Skeletal muscle satellite cell (primary cell): ENCODE results near the gene TMEM183A.

Experiments used
- H3K27me3 ChIP-seq: 2 replicates; pipeline ENCODE4 v1.7.0; 2013; ENCODE audit warnings: low read length; ENCODE audit not compliant: control insufficient read depth, insufficient read depth
- H3K36me3 ChIP-seq: 2 replicates; pipeline ENCODE4 v1.7.0; 2013; ENCODE audit warnings: mild to moderate bottlenecking, control low read depth, low read length; ENCODE audit not compliant: insufficient read depth
- H3K4me1 ChIP-seq: 2 replicates; pipeline ENCODE4 v1.7.0; 2013; ENCODE audit warnings: low read length; ENCODE audit not compliant: control insufficient read depth, insufficient read depth
- H3K4me2 ChIP-seq: 2 replicates; pipeline ENCODE4 v1.7.0; 2013; ENCODE audit warnings: mild to moderate bottlenecking, low read length
- H3K4me3 ChIP-seq: 2 replicates; pipeline ENCODE4 v1.7.0; 2013; ENCODE audit warnings: low read length
- H3K9ac ChIP-seq: 2 replicates; pipeline ENCODE4 v1.7.0; 2013; ENCODE audit warnings: mild to moderate bottlenecking, low read depth, low read length, moderate library complexity
- H3K9me3 ChIP-seq: replicated peaks from 2 replicates; pipeline ENCODE4 v1.7.0; 2013; ENCODE audit warnings: mild to moderate bottlenecking, control low read depth, low read length

TMEM183A gene

DNA sequence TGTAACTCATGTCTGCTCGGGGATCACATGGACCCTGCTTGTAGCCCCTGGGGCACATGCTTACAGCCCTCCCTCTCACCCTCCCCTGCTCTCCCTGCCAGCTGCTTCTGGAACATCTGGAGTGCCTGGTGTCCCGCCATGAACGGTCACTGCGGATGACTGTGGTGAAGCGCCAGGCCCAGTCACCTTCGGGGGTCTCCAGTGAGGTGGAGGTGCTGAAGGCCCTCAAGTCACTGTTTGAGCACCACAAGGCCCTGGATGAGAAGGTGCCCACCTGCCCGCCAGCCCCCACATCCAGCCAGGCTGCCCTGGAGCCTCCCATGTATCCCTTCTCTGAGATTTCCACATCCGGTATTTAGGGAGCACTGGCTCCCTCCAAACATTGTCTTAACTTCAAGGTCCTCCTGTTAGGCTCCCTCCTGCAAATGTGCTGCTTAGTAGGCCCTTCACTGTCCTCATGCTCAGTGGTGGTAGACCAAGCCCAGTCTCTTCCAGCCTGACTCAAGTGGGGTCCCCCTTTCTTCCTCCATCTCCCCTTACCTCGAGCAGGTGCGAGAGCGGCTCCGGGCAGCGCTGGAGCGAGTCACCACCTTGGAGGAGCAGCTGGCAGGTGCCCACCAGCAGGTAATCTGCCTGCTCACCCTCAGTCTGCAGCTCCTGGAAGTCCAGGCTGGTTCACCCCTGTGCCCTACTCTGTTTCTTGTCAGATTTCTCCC lies 36.8 kb downstream of the TMEM183A start:
- H3K4me1 ChIP-seq, result peaks cover 44% of the 10 kb centered on the region
- H3K4me3 ChIP-seq, result no peak overlapping the region
- H3K36me3 ChIP-seq, result peaks cover 13% of the 10 kb centered on the region
- H3K9ac ChIP-seq, result no peak overlapping the region
- peaks cover 2% of the 10 kb centered on the region for H3K27me3 ChIP-seq
- H3K4me2 ChIP-seq, result no peak overlapping the region
- no peaks in the 10 kb centered on the region for H3K9me3 ChIP-seq

DNA sequence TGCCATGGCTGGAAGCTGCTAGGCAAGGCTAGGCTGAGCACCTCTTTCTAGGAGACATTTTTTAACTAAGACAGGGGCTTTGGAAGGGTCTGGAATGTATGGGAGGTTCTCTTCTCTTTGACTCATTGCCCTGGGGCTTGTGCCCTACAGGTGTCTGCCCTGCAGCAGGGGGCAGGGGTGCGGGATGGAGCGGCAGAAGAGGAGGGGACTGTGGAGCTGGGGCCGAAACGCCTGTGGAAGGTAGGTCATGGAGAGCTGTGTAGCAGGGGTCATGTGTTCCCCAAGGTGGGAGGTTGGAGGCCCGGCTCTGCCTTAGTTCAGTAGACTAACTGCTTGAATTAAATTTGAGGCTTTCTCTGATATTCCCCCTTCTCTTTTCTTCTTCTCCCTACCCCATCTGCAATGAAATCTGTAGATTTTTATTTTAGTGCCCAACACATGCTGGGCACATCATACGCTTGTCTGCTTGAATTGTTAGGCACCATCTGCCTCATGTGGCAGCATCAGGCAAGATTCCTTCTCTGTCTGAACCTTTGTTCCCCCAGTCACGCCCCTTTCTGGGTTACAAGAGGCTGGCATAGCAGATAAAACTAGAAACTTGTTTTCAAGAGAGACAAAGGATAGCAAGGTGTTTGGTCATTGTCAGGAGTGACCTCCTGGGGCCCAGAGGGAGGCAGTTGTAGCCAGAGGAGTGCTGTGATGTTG lies 37.5 kb downstream of the TMEM183A start:
- H3K4me2 ChIP-seq, result no peak overlapping the region
- no peaks in the 10 kb centered on the region for H3K9me3 ChIP-seq
- no peak overlapping the region for H3K4me3 ChIP-seq
- H3K9ac ChIP-seq, result no peak overlapping the region
- H3K36me3 ChIP-seq, result peaks cover 13% of the 10 kb centered on the region
- peaks cover 2% of the 10 kb centered on the region for H3K27me3 ChIP-seq
- H3K4me1 ChIP-seq, result peaks cover 39% of the 10 kb centered on the region

DNA sequence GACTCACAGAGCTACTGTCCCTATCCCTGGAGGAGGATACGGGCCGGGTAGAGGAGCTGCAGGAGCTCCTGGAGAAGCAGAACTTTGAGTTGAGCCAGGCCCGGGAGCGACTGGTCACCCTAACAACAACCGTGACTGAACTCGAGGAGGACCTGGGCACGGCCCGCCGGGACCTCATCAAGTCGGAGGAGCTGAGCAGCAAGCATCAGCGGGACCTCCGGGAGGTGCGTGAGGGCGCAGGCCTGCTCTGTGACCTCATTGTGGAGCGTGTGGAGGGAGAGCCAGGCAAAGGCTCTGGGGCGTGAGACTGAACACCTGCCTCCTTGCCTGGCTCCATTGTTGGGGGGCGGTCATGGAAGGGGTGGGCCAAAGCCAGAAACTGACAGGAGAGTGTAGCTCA lies 38.2 kb downstream of the TMEM183A start:
- Histone ChIP-seq H3K9me3 (no peaks in the 10 kb centered on the region), H3K4me2 (no peak overlapping the region), H3K36me3 (peaks cover 13% of the 10 kb centered on the region), H3K4me3 (no peak overlapping the region), H3K27me3 (no peaks in the 10 kb centered on the region), H3K9ac (no peak overlapping the region), H3K4me1 (peaks cover 37% of the 10 kb centered on the region)

- H3K4me1 ChIP-seq, result peaks cover 37% of the 10 kb centered on the region
- peaks cover 13% of the 10 kb centered on the region for H3K36me3 ChIP-seq
- H3K9me3 ChIP-seq, result no peaks in the 10 kb centered on the region
- H3K27me3 ChIP-seq, result peaks cover 3% of the 10 kb centered on the region
- no peak overlapping the region for H3K4me2 ChIP-seq
- no peak overlapping the region for H3K9ac ChIP-seq
- no peak overlapping the region for H3K4me3 ChIP-seq
Measured at GRCh38 chr1:203045821-203046594, 38.8 kb downstream of the TMEM183A start.

DNA sequence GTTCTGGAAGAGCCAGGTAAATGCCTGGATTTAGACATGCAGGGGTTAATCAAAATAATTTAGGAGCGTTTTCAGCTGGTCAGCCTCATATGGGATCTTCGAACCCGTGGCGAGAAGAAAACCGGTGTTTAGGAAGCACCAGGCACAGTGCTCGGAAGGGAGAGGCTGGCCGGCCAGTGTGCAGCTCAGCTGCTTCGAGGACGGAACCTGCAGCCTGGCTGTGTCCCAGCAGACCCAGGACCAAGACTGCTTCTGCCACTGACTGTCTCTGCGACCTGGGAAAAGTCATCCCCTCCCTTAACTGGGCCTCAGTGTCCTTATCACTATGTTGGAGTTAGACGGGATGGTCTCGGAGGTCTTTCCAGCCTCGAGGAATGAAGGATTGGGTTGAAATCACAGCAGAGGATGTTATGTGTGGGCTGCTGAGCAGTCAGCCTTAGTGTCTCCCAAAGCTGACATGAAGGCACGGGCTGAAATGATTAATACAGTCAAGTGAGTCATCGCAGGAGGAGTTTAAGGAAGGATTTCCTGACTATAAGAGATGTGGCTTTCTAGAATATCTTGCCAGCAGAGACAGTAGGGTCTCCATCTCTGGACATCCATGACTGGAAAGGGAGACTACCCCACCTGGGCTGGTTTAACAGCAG lies 39.9 kb downstream of the TMEM183A start:
- peaks cover 13% of the 10 kb centered on the region for H3K36me3 ChIP-seq

GRCh38 chr1:203048086-203048485 lies 40.9 kb downstream of the TMEM183A start:
- Histone ChIP-seq H3K9ac (no peak overlapping the region), H3K36me3 (peaks cover 13% of the 10 kb centered on the region), H3K4me2 (no peak overlapping the region), H3K27me3 (peaks cover 3% of the 10 kb centered on the region), H3K9me3 (no peaks in the 10 kb centered on the region), H3K4me3 (no peak overlapping the region), H3K4me1 (peaks cover 36% of the 10 kb centered on the region)

More for the DNA sequence above, 39.9 kb downstream of the TMEM183A start:
- peaks cover 37% of the 10 kb centered on the region for H3K4me1 ChIP-seq
- no peak overlapping the region for H3K4me3 ChIP-seq
- H3K9me3 ChIP-seq, result no peaks in the 10 kb centered on the region
- H3K4me2 ChIP-seq, result peak overlapping the region; percentile 60
- peak overlapping the region; percentile 12 for H3K9ac ChIP-seq
- peaks cover 3% of the 10 kb centered on the region for H3K27me3 ChIP-seq

GRCh38 chr1:203048555-203049051 lies 41.4 kb downstream of the TMEM183A start:
- Histone ChIP-seq H3K9me3 (no peaks in the 10 kb centered on the region), H3K4me1 (peaks cover 36% of the 10 kb centered on the region), H3K4me3 (no peak overlapping the region), H3K9ac (no peak overlapping the region), H3K27me3 (peaks cover 3% of the 10 kb centered on the region), H3K4me2 (no peak overlapping the region), H3K36me3 (peaks cover 13% of the 10 kb centered on the region)

- Histone ChIP-seq H3K36me3 (peaks cover 13% of the 10 kb centered on the region), H3K4me2 (no peak overlapping the region), H3K4me3 (no peak overlapping the region)
Measured at GRCh38 chr1:203049077-203049476, 41.9 kb downstream of the TMEM183A start.

DNA sequence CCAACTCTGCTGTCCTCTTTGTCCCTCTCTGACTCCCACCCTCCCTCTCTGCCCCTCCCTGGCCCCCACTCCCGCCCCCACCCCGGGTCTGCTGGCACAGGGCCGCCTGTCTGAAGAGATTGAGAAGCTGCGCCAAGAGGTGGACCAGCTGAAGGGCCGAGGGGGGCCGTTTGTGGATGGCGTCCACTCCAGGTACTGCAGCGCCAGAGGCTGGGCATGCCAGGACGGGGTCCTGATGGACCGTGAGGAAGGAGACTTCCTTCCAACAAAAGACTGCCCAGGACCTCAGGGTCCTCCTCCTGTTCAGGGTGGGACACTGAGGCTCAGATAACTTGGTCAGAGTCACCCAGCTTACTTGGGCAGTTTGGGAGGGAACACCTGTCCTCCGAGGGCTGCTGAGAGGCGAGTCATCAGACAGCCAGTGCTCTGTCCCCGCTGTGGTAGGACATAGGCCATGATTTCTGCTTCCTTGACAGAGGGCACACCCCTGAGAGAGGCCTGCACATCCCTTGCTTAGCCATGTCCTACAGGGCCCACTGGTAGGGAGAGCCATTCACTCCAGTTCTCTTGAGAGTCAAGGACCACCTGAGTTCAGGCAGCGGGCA lies 42.5 kb downstream of the TMEM183A start:
- Histone ChIP-seq H3K36me3 (peaks cover 12% of the 10 kb centered on the region), H3K9ac (no peak overlapping the region), H3K4me1 (peaks cover 36% of the 10 kb centered on the region), H3K4me2 (no peak overlapping the region), H3K4me3 (no peak overlapping the region), H3K27me3 (peaks cover 3% of the 10 kb centered on the region), H3K9me3 (no peaks in the 10 kb centered on the region)

More at GRCh38 chr1:203049077-203049476, 41.9 kb downstream of the TMEM183A start:
- no peak overlapping the region for H3K9ac ChIP-seq
- peaks cover 36% of the 10 kb centered on the region for H3K4me1 ChIP-seq
- H3K9me3 ChIP-seq, result no peaks in the 10 kb centered on the region
- H3K27me3 ChIP-seq, result peaks cover 3% of the 10 kb centered on the region

DNA sequence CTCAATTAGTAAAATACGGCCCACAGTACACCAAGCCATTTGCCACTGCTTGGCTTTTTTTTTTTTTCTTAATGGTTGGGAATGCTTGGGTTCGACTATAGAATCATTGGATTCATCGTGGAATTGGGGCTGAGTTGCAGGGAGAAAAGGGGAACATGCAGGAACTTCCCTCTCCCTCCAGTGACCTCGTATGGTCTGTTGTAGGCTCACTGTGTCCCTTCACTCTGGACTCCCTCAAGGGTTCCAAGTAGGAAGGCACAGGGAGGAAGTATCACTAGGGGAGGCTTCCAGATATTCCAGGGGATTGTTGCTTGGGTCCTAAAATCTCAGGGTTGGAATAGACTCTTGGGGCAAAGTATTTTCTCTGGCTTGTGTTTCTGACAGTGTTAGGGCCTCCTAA lies 43.7 kb downstream of the TMEM183A start:
- H3K4me2 ChIP-seq, result no peak overlapping the region
- no peak overlapping the region for H3K9ac ChIP-seq
- no peaks in the 10 kb centered on the region for H3K9me3 ChIP-seq
- H3K4me3 ChIP-seq, result no peak overlapping the region
- peaks cover 36% of the 10 kb centered on the region for H3K4me1 ChIP-seq
- H3K27me3 ChIP-seq, result peaks cover 3% of the 10 kb centered on the region
- peaks cover 8% of the 10 kb centered on the region for H3K36me3 ChIP-seq
